GM21576 (cell line): Measurements from ENCODE around the gene TRIM24.
"Not testable (repeated sequence)": the region's sequence is repeated elsewhere in the genome, so short reads cannot be mapped to it uniquely, and the experiment has no call there.

ENCODE experiments used
- ATAC-seq: cut with Tn5 transposase; IDR thresholded peaks from one replicate; pipeline ENCODE4 v1.9.1; 2021; ENCODE audit warnings: mild to moderate bottlenecking, moderate library complexity; ENCODE audit not compliant: unreplicated experiment

Gene TRIM24

GRCh38 chr7:138460176-138460648 is at the start of gene TRIM24:
Gene TRIM24 (plus strand): TSS chr7:138460259. CDS start chr7:138460549, 290 bp downstream.
- ATAC-seq, result peak; percentile 74

DNA sequence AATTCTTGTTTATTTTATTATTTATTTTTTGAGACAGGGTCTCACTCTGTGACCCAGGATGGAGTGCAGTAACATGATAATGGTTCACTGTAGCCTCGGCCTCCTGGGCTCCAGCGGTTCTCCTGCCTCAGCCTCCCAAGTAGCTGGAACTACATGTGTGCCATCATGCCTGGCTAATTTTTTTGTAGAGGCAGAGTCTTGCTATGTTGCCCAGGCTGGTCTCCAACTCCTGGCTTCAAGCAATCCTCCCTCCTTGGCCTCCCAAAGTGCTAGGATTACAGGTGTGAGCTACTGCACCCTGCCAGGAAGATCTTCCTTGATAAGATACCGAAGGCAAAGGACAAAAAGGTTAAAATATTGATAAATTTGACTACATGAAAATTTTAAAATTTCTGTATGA is 48.0 kb upstream of the TRIM24 start:
- ATAC-seq, result not testable (repeated sequence)

DNA sequence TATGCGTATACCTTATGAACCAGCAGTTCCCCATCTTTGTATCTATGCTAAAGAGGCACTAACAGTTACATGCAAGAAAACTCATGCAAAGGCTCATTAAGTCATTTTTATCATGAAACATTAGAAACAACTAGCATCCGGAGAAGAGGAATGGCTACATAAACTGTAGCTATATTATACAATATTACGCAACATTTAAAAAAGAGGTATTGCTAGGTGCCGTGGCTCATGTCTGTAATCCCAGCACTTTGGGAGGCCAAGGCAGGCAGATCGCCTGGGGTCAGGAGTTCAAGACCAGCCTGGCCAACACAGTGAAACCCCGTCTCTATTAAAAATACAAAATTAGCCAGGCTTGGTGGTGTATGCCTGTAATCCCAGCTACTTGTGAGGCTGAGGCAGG is 47.1 kb upstream of the TRIM24 start:
- ATAC-seq, result not testable (repeated sequence)

DNA sequence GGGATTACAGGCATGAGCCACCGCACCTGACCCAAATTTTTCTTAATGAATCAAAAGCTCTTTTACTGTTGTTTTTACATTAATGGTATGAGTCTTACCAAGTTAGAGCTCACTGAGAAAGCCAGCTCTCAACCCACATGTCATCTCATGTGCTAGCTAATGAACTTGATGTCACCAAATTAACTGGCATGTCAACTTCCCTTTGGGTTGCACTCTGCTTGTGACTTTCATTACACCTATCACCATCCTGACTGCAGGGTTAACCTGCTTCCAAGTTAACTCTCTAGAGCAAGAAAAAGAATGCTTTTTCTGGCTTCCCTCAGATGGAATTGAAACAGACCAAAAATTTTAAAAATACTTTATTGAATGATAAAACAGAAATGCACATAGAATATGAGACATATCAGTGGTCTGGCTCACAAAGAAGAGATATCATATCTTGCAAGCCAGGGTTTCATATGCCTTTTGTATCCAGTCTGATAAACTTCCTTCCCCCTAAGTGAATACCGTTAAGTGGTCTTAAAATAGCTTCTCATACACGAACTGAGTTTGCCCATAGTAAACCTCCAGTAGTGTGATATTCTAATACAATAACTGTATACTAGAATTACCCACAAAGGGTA is 42.9 kb upstream of the TRIM24 start:
- ATAC-seq, result no peak

DNA sequence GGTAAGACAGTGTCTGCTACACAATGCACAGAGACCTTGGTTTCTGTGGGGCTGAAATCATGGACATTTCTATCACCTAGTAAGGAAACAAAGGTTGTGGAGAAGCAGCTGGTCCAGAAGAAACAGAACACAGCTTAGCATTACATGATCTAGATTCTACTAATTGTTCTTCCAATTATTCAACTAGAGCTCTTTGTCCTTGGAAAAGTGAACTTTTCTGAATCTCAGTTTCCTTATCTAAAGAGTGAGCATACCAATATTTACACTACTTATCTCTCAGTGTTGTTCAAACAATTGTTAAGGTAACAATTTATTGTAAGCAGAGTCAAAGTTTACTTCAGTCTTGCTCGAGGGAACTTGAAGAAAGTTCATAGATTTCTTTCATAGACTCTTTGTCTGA is 42.3 kb upstream of the TRIM24 start:
- ATAC-seq, result no peak

DNA sequence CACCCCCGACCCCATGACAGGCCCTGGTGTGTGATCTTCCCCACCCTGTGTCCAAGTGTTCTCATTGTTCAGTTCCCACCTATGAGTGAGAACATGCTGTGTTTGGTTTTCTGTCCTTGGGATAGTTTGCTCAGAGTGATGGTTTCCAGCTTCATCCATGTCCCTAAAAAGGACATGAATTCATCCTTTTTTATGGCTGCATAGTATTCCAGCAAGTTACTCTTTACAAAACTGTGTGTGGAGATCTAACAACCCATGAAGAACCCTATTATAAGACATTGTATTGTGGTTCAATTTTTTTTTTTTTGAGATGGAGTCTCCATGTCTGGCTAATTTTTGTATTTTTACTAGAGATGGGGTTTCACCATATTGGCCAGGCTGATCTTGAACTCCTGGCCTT is 41.7 kb upstream of the TRIM24 start:
- not testable (repeated sequence) for ATAC-seq

DNA sequence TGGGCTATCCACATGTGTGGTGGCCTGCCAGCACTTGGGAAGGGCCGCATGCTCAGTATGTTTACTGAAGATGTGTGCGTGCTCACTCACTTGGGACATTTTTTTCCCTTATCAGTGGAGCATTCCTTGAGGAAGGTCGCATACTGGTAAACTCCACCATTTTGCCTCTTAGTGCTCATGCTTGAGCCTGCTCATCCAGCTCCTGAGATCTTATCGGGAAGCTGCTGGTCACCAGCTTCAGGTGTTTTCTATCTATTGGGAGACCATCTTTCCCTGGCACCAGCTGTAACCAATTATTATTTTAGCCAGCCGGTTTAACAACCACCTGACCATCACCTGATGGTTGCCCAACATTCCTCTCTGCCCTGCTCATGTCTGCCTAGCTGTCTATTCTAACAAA is 35.0 kb upstream of the TRIM24 start:
- no peak for ATAC-seq

DNA sequence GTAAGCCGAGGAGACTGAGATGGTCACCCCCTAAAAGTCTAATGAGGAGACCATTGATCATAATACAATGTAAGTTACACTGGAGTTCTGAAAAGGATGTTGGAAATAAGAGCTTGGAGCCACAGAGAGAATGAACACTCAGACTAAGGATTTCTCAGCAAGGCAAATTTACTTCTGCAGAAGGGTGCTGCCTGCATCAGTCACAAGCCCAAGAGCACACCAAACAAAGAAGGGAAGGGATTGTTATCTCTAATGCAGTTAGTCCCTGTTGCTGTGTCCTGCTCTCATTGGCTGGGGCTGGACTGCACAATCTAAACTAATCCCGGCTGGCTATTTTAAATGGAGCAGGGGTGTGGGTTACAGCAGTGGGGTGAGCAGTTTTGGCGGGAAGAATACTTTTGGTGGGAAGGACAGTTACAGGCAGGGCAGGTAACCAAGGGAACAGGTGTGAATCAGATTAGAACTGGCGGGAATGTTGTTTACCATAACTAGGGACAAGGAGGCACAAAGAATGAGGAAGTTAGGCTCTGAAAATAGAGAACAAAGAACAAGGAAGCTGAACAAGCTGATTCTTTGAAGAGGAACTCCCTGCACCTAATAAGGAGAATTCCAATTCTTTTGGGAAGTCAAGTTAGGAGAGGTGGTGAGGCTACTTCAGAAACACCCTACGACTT is 30.3 kb upstream of the TRIM24 start:
- ATAC-seq, result no peak

DNA sequence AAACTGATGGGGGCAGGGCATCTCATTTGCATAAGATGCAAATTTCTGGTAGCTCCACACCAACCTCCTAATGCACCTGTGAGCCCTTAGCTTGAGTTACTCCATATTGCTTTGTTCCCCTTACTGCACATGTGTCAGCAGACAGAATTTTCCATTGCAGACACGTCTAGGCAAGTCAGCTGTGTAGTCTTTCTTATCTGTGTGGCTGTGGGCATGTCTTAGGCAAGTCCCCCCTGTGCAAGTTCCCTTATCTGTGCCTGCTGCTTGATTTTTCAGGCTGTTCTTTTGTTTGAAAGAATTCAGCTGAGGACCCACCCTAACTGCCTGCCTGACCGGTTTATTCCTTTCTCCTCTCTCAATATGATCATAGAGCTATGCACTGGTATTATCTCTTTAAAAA is 28.5 kb upstream of the TRIM24 start:
- no peak for ATAC-seq

DNA sequence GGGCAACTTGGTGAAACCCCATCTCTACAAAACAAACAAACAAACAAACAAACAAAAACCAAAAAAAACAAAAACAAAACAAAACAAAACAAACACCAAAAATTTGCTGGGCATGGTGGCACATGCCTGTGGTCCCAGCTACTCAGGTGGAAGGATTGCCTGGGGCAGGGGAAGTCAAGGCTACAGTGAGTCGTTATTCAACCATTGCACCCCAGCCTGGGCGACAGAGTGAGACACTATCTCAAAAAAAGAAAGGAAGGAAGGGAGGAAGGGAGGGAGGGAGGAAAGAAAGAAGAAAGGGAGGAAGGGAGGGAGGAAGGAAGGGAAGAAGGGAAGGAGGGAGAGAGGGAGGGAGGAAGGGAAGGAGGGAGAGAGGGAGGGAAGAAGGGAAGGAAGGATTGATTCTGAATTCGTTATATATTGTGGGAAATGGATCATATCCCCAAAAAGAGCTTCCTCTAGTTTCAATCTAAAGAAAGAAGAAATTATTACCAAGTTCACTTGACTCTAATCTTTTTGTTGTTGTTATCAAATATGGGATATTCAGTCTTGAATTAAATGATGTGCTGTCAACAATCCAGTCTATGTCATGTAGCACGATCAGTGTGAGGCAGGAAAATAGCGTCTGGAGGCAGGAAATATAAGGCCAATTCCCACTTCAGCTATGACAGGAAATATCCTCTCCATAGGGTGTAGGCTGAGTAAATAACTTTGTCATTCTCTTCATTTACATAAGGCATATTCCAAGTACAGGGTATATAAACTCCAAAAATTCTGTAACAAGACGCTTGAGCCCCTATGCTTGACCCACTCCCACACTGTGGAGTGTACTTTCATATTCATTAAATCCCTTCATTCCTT is 26.2 kb upstream of the TRIM24 start:
- ATAC-seq, result no peak

- ATAC-seq, result no peak
Observed at GRCh38 chr7:138434597-138435019, 25.5 kb upstream of the TRIM24 start.

DNA sequence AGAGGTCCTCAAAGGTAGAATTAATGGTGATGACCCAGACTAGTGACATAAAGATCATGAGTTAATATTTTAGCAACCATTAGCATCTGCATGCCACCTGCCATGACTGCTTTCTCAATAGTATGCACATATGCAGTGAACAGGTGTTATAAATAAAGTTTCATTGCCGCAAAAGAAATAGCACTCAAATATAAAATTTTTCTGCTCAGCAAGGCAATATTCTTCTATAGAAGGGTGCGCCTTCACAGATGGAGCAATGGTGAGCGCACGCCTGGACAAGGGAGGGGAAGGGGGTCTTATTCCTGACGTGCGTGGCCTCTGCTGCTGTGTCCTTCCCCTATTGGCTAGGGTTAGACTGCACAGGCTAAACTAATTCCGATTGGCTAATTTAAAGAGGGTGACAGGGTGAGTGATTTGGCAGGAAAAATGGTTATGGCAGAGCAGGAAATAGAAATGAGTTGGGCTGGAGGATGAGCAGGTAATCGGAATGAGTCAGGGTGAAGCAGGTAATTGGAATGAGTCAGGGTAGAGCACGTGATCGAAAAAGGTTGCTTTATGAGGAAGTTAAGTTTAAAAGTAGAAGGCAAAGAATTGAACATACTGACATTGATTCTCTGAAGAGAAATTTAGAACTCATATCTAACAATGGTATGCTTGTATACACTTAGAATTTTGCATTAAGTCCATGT is 24.7 kb upstream of the TRIM24 start:
- ATAC-seq, result no peak

DNA sequence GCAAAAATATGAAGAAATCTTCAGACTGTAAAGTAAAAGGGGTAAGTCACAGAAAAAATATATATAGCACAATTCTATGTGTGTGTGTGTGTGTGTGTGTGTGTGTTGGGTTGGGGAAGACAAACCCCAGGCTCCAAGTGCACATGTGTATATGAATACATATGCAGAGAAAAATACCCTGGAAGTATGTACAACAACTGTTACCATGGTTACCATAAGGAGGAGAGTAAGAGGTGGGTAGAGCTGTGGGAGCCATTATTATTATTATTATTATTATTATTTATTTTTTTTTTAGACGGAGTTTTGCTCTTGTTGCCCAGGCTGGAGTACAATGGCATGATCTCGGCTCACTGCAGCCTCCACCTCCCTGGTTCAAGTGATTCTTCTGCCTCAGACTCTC is 23.7 kb upstream of the TRIM24 start:
- no peak for ATAC-seq

DNA sequence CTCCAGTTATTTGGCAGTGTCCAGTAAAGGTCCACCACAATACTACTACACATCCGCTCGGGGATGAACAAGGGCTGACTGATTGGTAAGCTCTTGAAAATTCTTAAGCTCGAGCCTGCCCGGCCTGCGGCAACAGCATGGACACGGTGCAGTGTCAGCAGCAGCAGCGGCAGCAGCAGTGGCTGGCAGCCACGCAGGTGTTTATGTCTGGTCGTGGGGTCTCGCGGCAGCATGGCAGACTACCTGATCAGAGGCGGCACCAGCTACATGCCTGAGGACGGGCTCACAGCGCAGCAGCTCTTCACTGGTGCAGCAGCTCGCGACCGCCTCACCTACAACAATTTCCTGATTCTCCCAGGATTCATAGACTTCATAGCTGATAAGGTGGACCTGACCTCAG is 19.6 kb upstream of the TRIM24 start:
- no peak for ATAC-seq

DNA sequence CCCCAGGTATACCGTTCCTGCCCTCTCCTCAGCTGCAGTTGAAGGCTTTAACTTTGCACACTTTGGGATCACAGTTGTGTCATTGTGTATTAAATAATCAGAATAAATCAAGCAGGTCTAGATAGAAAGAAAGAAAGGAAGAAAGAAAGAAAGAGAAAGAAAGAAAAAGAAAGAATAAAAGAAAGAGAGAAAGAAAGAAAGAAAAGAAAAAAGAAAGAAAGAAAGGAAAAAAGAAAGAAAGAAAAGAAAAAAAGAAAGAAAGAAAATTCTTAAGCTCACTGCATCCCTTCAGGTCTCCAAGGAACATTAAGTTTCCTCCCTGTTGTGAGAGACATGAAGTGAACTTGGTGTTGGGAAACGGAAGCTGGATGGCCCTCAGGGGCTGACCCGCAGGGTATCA is 17.2 kb upstream of the TRIM24 start:
- no peak for ATAC-seq

DNA sequence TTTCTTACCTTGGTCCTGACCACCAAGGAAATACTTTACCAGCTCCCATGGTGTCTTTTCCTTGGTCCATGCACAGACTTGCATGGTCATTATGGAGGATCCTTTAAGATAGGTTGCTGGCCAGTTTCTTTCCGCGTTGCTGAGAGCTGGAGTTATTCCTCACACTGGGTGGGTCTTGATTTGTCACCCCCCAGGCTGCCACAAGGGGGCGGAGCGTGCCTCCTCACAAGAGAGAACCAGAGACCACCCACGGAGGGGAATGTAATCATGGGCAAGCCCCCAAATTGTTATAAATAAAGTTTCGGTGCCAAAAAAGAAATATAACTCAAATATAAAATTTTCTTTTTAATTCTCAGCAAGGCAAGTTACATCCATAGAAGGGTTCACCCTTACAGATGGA is 10.5 kb upstream of the TRIM24 start:
- no peak for ATAC-seq

DNA sequence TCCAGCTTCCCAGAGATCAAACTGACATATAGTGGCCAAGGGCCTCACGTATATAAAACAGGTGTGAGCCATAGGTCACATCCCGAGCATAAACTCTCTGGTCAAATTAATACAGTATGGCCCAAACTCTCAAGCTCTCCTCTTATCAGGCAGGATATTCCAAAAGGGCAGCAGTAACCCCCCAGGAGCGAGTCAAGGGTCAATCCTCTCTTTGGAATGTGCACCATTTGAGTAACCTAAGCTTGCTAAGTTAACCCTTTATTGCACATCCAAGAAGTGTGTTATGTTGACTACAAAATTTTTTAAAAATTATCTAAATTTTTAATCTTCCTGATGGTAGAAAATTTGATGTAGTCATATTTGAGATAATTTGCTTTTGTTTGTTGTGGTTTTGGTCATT is 4.5 kb upstream of the TRIM24 start:
- ATAC-seq, result no peak

GRCh38 chr7:138456220-138456619 is 3.8 kb upstream of the TRIM24 start:
- no peak for ATAC-seq

DNA sequence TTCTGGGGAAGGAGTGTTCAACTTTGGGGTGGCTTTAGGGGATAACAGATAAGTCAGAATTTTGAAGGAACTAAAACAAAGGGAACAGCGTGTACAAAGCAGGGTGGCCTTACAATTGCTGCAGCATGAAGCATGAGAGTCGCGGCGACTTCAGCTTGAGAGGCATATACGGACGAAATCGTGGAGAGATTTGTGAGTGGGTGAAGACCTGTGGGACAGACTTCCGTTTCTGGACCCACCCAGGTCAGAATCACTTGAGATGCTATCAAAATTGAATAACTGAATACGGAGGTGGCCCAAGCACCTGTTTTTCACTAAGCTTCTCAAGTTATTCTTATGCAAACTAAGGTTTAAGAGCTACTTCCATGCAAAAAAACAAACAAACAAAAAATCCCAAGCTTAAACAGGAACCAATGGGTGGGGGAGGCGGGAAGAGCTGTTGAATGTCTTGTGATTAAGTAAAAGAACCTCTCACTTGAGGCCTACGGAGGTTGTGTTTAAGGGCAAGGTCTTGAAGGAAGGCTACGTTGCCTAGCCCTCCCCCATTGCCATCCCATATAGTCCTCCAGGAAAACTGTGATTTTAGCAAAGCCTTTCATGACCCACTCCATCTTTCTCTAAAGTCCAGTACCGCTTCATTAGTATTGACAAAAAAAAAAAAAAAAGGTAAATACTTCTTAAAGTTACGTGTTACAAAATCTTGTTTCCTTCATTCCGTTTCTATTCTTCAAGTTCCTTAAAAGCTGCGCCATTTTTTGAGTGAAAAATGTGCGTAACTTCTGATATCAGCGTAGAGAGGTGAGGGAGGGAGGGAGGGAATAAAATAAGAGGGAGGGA is 1.3 kb upstream of the TRIM24 start:
- ATAC-seq, result no peak
